Stimulated activated CD8-positive, alpha-beta memory T cell treated with anti-CD3 and anti-CD28 coated beads, Interleukin-4, amount 100 ng/mL, for 1 hour (primary cell): ENCODE results near the gene TNS1.
A peak's percentile ranks its signal among the peaks of the same experiment; 100 is the strongest.
"Not testable (repeated sequence)": the region's sequence is repeated elsewhere in the genome, so short reads cannot be mapped to it uniquely, and the experiment has no call there.

ENCODE experiments used
- DNase-seq, 2 donors: peaks; one replicate each; pipeline ENCODE4 v3.0.0-alpha.2; 2020; ENCODE audit warnings: low read depth in 2 of 2, low spot score in 1 of 2

TNS1 gene

DNA sequence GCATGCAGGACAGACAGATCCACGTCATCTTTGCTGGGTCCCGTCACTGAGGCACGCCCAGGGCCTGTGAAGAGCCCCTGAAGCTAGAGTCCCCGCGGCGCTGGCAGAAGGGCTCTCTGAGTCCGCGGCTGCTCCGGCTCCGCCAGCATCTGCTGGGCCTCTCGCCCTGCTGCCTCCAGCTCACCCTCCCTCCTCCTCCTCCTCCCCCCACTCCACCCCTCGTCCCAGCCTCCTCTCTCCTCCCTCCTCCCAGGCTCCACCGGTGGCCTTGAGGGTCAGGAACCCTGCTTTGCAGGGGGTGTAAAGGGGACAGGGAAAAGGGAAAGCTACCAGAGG, at the start of gene TNS1:
Gene TNS1 (minus strand): TSS at position 151 of the 336 bp plus-strand sequence. CDS start 123 bp downstream, at position 28.
- no peak for DNase-seq

DNA sequence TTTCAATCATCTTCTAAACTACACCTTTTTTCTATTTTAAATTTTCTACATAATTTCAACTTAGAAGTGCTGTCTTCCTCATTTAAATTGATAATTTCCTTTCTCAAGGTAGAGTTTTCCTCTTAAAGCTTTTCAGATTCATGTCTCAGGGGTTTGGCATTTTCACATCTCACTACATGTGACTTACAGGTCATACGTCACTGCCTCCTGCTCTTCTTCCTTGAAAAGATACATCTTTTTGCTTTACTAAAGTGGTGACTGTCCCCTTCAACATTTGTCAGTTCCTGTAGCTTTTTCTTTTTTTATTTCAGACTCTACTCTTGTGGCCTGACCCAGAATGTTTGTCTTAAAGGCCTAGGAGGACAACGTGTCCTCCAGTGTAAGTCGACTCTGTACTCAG, 49.1 kb upstream of the TNS1 start:
- DNase-seq = no peak

DNA sequence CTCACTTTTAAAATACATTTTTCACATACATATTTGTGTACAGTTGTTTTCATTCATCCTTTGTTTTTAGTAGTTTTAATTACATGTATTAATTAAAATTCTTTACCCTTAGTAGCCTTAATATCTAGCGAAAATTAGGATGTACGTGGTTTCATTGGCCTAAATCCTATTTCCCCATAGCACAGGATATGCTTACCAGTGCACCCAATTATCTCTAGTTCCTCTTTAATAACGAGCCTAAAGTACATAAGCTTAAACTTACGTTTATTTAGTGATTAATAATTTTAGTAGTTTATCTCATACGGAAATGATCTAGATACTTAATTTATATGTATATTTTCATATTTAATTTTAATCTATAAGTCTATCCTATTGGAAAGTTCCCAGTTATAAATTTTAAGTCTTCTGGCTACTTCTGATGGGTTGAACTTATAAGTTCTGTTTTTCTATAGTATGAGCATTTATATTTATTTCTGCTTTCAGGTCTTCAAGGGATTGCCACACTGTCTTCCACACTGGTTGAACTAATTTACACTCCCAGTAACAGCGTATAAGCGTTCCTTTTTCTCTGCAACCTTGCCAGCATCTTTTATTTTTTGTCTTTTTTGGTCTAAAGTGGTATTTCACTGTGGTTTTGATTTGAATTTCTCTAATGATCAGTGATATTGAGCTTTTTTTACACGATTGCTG, 44.9 kb upstream of the TNS1 start:
- no peak for DNase-seq

DNA sequence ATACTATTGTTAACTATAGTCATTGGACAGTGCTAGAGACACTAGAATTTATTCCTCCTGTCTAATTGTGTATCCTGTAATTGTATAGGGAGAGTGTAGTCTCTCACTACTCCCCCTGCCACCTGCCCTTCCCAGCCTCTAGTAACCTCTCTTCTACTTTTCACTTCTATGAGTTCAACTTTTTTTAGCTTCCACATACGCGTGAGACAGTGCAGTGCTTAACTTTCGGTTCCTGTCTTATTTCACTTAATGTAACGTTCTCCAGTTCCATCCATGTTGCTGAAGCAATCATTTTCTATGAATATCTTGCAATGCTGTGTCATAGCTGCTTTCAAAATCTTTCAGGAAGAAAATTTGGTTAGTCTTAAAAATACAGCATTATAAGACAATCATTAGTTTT, 43.4 kb upstream of the TNS1 start:
- DNase-seq = no peak

- DNase-seq = not testable (repeated sequence)
These were observed 41.8 kb upstream of the TNS1 start for GRCh38 chr2:218044599-218044998.

DNA sequence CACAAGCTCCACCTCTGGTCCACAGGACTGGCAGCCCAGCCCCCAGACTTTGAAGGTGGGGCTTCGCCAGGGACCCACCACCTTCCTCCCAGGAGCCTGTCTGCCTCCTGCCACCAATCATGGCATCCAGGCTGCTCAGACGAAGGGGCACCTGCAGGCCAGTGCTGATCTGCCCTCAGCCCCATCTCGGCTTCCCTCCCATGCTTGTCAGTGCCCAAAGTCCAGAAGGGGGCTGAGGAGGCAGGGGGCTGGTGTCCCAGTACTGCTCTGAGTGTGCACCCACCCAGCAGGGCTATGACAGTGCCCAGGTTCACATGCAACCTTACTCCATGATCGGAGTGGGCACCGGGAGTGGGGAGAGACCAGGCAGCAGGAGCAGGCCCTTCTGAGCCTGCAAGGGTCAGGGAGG, 40.9 kb upstream of the TNS1 start:
- no peak for DNase-seq

GRCh38 chr2:218043100-218043499, 40.3 kb upstream of the TNS1 start:
- DNase-seq = no peak

DNA sequence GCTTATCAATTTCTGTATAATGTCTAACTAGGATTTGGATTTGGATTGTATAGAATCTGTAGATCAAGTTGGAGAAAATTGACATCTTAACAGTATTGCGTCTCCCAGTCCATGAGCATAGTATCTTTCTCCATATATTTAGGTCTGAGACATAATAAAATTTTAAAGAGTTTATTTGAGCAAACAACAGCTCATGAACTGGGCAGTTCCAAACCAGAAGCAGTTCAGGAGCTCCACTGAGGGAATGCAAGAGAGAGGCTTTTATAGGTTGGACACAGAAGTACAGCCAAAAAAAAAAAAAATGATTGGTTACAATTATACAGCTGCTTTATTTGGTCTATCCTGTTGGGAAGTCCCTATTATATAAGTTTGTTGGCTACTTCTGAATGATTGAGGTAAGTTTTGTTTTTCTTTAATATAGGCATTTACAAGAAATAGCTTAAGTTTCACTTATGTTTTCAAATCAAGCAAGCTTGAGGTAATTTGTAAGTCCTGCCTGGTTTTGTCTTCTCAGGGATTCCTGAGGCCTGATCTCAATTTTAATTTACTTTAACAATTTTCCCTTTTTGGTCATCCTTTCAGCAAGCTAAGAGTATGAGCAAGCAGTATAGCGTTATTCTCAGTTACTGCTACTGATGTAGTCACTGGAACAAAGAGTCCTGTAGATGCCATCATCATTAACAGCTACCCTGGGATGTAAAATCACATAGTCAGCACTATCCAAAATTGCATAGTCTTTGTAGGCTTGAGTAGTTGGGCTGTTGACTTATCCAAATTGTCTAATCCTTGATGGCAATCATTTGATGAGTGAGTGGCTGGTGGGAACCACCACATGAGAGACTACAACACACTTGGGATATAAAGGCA, 38.7 kb upstream of the TNS1 start:
- DNase-seq = no peak

GRCh38 chr2:218040883-218041282, 38.1 kb upstream of the TNS1 start:
- no peak for DNase-seq

GRCh38 chr2:218039171-218039570, 36.4 kb upstream of the TNS1 start:
- DNase-seq = no peak

DNA sequence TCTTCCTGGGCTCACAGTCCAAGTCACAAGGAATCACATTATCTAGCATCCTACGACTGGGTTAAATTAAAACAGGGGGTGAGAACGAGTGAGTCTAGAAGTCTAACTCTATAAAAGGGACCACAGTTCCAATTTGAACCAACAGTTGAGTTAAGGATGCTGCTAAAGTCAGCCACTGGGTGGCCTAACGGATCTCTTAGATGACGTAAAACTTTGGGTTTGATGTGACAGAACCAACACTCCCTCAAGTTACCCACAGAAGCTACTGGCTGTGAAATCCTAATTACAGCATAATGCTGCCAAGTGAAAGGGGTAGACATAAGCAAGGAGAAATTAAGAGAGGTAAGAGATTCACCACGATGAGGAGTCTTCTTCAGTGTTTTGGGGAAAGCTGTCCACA, 33.6 kb upstream of the TNS1 start:
- no peak for DNase-seq

GRCh38 chr2:218035463-218036100, 32.8 kb upstream of the TNS1 start:
- DNase-seq = no peak

- DNase-seq = peak in 1 of 2 donors; percentile 42
These were observed 31.9 kb upstream of the TNS1 start for GRCh38 chr2:218034497-218035213.

DNA sequence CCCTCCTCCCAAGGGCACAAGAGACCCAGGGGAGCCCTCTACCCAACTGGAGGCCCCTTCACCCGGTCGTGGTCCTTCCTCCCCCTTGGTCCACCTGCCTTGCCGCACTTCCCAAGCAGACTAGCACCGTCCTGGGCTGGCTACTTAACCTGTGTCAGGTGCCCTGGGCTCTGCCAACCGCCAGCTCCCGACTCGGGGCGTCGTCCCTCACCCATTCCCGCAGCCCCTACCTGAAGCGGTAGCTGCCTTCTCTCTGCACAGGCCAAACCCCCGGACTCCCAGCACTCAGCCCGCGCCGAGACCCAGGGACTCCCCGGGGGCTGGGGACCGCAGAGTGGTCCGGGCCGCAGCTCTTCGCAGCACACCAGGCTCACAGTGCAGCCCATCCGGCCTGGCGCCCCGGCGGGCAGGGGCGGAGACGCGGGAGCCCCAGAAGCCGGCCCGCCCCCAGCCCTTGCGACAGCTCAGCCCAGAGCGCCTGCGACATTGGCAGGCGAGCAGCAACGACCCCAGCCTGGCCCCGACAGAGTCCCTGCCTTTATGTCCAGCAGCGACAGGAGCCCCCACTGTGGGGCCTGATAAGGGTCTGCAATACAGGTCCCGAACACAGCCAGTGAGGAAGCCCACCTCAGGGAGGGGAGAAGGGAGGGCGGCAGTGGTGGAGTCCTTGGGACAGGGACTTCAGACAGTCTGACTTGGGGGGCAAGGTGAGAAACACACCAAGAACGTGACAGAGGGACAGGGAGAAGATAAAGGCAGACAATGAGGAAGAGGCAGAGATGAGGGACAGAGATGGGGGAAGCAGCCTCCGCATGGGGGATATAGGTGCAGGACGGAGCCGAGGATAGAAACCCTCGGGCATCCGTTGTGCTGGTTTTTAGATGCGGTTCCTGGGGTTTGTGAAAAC, 31.0 kb upstream of the TNS1 start:
- no peak for DNase-seq

GRCh38 chr2:218033208-218033589, 30.4 kb upstream of the TNS1 start:
- no peak for DNase-seq

DNA sequence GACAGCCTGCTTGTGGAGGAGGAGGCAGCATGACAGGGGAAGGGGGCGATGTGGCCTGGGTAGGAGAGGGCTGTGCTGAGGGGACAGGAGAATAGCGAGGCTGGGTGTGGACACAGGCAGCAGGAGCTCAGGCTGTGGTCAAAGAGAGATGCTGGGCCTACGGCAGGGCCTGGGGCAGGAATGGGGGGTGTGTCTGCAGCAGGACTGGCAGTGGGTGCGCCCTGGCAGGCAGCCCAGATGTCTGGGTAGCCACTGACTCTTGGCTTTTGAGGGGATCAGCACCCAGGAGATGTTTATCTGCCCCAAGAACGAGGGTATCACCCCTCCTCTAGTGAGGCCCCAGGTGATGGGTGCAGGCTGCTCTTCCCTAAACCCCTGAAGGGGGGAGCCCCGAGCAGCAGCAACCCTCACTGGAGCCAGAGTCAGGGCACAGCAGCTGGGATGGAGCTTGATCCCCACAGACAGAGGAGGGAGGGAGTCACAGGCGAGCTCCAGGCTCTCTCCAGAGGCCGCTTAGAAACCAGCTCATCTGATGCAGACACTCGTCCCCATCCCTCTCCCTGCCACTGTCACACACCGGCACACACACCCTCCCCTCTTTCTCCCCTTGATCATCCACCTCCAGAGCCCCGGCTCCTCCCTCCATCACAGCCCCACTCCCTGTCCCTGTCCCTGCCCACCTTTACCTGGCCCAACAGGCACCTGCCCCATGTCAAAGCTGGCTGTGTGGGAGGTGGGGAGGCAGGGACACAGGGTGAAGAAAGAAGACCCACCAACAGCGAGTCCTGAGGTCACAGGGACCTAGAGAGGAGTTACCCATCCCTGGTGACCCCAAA, 29.8 kb upstream of the TNS1 start:
- DNase-seq = no peak

DNA sequence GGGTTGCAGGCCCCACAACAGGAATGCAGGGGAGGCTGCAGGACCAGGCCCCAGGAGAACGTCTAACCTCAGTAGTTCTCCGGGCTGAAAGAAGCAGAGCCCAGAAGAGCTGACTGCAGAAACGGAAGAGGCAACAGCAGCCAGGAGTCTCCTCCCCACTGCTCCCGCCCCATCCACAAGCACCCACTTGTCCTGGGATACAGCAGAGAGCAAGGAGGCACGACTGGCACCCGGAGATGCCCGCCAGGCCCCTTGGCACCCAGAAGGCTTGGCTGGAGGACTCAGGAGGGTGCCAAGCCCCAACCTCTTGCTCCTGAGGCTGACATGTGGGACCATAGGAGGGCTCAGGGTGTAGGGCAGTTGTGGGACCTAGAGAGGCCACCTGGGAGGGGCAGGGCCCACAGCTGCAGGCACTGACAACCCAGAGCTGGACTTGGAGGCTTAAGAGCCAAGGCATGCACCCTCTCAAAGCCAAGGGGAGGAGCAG, 29.0 kb upstream of the TNS1 start:
- DNase-seq = no peak

- DNase-seq = no peak
These were observed 28.5 kb upstream of the TNS1 start for GRCh38 chr2:218031261-218031660.

GRCh38 chr2:218030409-218031195, 27.8 kb upstream of the TNS1 start:
- DNase-seq = no peak
